Hepatocyte (in vitro differentiated cells): ENCODE data around the gene GRM6.

Source experiments
- CTCF ChIP-seq: fragments of 200-600 bp; sonication (generic); IDR thresholded peaks from 2 replicates; pipeline ENCODE4 v1.5.1; 2016; ENCODE audit warnings: antibody characterized with exemption, mild to moderate bottlenecking; ENCODE audit not compliant: poor library complexity
- EZH2 ChIP-seq: fragments of 200-600 bp; sonication (generic); IDR thresholded peaks from 2 replicates; pipeline ENCODE4 v1.6.1; 2016; ENCODE audit warnings: antibody characterized with exemption, mild to moderate bottlenecking, borderline replicate concordance
- EZH2phosphoT487 ChIP-seq: fragments of 200-600 bp; sonication (generic); IDR thresholded peaks from one replicate; pipeline ENCODE4 v1.6.1; 2018; ENCODE audit warnings: antibody characterized with exemption, mild to moderate bottlenecking, low read depth, moderate library complexity; ENCODE audit not compliant: unreplicated experiment, severe bottlenecking

- TF ChIP-seq CTCF (no peak), EZH2 (no peak), EZH2phosphoT487 (no peak)
These were observed 5.8 kb downstream of the GRM6 start for GRCh38 chr5:178989311-178989710.
